Breast epithelium (tissue), 4 donors: ENCODE data around the gene GREB1. TPM values are rescaled to one million over a fixed set of nuclear protein-coding genes. Genes with fewer than 3 reads are reported as not detected.

Experiments used
- DNase-seq, 2 donors: peaks; one replicate each; pipeline ENCODE4 v3.0.0-alpha.2; 2019; ENCODE audit warnings: low spot score in 2 of 2
- H3K27ac ChIP-seq, 2 donors: fragments of 200-600 bp; sonication (generic) in 1 of 2; one replicate each; pipeline ENCODE4 v1.5.1; 2016 to 2019; ENCODE audit warnings: mild to moderate bottlenecking in 1 of 2
- H3K27me3 ChIP-seq, 2 donors: fragments of 200-600 bp; sonication (generic) in 1 of 2; one replicate each; pipeline versions ENCODE4 v1.5.1 to v1.6.0; 2017 to 2019; ENCODE audit warnings: control low read depth in 1 of 2, mild to moderate bottlenecking in 1 of 2
- H3K36me3 ChIP-seq: fragments of 200-600 bp; one replicate; pipeline ENCODE4 v1.5.1; 2019
- H3K4me1 ChIP-seq, 2 donors: fragments of 200-600 bp; sonication (generic); one replicate each; pipeline ENCODE4 v1.5.1; 2016 to 2019; ENCODE audit warnings: control low read depth in 1 of 2
- H3K4me3 ChIP-seq, 3 donors: fragments of 200-600 bp; sonication (generic); 1 replicate in 2 of 3; 2 replicates in 1 of 3; pipeline ENCODE4 v1.5.1; 2016 to 2019; ENCODE audit warnings: mild to moderate bottlenecking in 3 of 3, moderate library complexity in 2 of 3
- H3K9me3 ChIP-seq, 2 donors: fragments of 200-600 bp; sonication (generic) in 1 of 2; one replicate each; pipeline ENCODE4 v1.5.1; 2016 to 2019; ENCODE audit warnings: control low read depth in 1 of 2
- CTCF ChIP-seq, 3 donors: fragments of 450-650 bp; IDR thresholded peaks; one replicate each; pipeline ENCODE4 v1.5.1; 2016 to 2017; ENCODE audit warnings: antibody characterized with exemption in 3 of 3, mild to moderate bottlenecking in 3 of 3, moderate library complexity in 3 of 3
- POLR2A ChIP-seq: fragments of 450-650 bp; IDR thresholded peaks from one replicate; pipeline ENCODE4 v1.6.1; 2016; ENCODE audit warnings: antibody characterized with exemption, mild to moderate bottlenecking, moderate library complexity
- POLR2AphosphoS5 ChIP-seq, 3 donors: sonication (generic); formaldehyde crosslinking; IDR thresholded peaks; one replicate each; pipeline ENCODE4 v1.6.1; 2017; ENCODE audit warnings: antibody characterized with exemption in 3 of 3
- intact Hi-C: fragments of 100-400 bp; cut with DNase I; formaldehyde crosslinking; loops from one replicate; pipeline ENCODE4 v1.15.1; 2023; ENCODE audit warnings: low total_unique reads
- total RNA-seq, 3 donors: library from RNA; depleted of rRNA; stranded (reverse); fragments of >200 nt; gene quantifications; one replicate each; pipeline ENCODE4 v1.1.0, GENCODE V29; 2016

GREB1 gene
- total RNA-seq, 3 donors from 2014 or later: 5.4 to 83.6 (median 42.9) TPM

GRCh38 chr2:11572996-11573395 lies 39.2 kb downstream of the GREB1 start:
- H3K4me1 ChIP-seq: no peaks in the 10 kb centered on the region
- H3K36me3 ChIP-seq: no peaks in the 10 kb centered on the region
- intact Hi-C loops: no loop called here
- H3K4me3 ChIP-seq: no peak overlapping the region
- no peak overlapping the region for H3K27ac ChIP-seq
- H3K27me3 ChIP-seq: no peaks in the 10 kb centered on the region
- no peaks in the 10 kb centered on the region for H3K9me3 ChIP-seq
- DNase-seq: no peak
- TF ChIP-seq POLR2AphosphoS5 (IDR thresholded peaks at IDR 0.05) (no peak), CTCF (IDR thresholded peaks at IDR 0.05) (no peak), POLR2A (no peak)

GRCh38 chr2:11573418-11574175 lies 39.8 kb downstream of the GREB1 start:
- DNase-seq: no peak
- H3K27me3 ChIP-seq: no peaks in the 10 kb centered on the region
- TF ChIP-seq CTCF (IDR thresholded peaks at IDR 0.05): no peak
- no peak for TF ChIP-seq POLR2AphosphoS5 (IDR thresholded peaks at IDR 0.05)
- no peak for TF ChIP-seq POLR2A
- peak overlapping the region; percentile 4 to 43 for H3K27ac ChIP-seq
- intact Hi-C loops: no loop called here
- no peak overlapping the region for H3K4me3 ChIP-seq
- H3K4me1 ChIP-seq: no peaks in the 10 kb centered on the region
- no peaks in the 10 kb centered on the region for H3K36me3 ChIP-seq
- no peaks in the 10 kb centered on the region for H3K9me3 ChIP-seq

- Histone ChIP-seq H3K4me1 (no peaks in the 10 kb centered on the region), H3K4me3 (no peak overlapping the region), H3K9me3 (no peaks in the 10 kb centered on the region), H3K27ac (peak overlapping the region; percentile 4 to 43), H3K27me3 (no peaks in the 10 kb centered on the region), H3K36me3 (no peaks in the 10 kb centered on the region)
- intact Hi-C loops: no loop called here
- TF ChIP-seq CTCF (IDR thresholded peaks at IDR 0.05) (no peak), POLR2A (no peak)
- DNase-seq: no peak
Observed at GRCh38 chr2:11574176-11575046, 40.6 kb downstream of the GREB1 start.

- intact Hi-C loops: no loop called here
- H3K9me3 ChIP-seq: no peaks in the 10 kb centered on the region
- peaks cover 0 to 3% of the 10 kb centered on the region in 2 donors for H3K4me1 ChIP-seq
- TF ChIP-seq POLR2AphosphoS5 (IDR thresholded peaks at IDR 0.05): no peak
- no peak for TF ChIP-seq CTCF (IDR thresholded peaks at IDR 0.05)
- TF ChIP-seq POLR2A: no peak
- H3K36me3 ChIP-seq: no peaks in the 10 kb centered on the region
- no peak for DNase-seq
- no peak overlapping the region for H3K27ac ChIP-seq
- H3K27me3 ChIP-seq: no peaks in the 10 kb centered on the region
- H3K4me3 ChIP-seq: no peak overlapping the region
Observed at GRCh38 chr2:11576398-11576797, 42.6 kb downstream of the GREB1 start.
